Measurements from ENCODE around the gene JARID2. TPM values are rescaled to one million over a fixed set of nuclear protein-coding genes. Genes with fewer than 3 reads are reported as not detected.
A peak's percentile ranks its signal among the peaks of the same experiment; 100 is the strongest.

The JARID2 gene
- total and polyA plus RNA-seq, 2 of the 8 experiments (the other 6 are each of a cell fraction or from before 2014, with no cell fraction given), result 60.1 to 239 TPM

DNA sequence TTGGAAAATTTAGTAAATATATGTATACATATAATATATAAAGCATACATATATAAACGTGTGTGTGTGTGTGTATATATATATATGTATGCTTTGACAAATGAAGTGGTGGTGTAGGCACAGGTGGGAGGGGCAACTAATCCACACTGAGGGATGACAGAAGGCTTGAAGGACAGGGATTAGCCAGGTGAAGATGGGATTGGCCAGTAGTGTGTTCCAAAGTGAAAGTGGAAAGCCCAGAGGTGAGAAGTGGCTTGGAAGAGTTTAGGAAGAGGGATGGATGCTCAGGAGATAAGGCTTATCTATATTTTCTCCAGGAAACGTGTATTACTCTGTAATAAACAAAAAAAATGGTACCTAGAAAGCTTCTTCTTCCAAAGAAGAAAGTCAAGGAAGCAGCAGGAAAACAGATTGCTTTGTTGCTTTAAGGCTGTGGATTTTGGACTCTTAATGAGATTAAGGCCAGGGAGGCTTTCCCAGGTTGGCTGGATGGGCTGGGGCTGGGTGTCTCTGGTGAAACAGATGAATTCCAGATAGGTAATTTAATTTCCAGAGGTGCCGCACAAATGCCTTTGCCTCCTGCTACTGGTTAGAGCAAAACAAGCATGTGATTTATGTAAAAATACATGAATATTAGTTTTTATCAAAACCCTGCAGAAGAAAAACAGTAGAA is 63.9 kb downstream of the JARID2 start:
- H3K4me1 ChIP-seq (replicated peaks in 1 of 4; ENCODE audit: control insufficient read depth in 3 of 4, insufficient read depth in 4 of 4, low read length in 3 of 4), result peaks cover 15 to 40% (median 27%) of the 10 kb centered on the region in 4 experiments
- H3K79me1 ChIP-seq (ENCODE audit: low read depth, low read length), result no peaks in the 10 kb centered on the region
- H4K91ac ChIP-seq (replicated peaks; ENCODE audit: insufficient read length, low read length), result no peak overlapping the region
- H3K4me3 ChIP-seq (ENCODE audit: extremely low read depth in 1 of 4, insufficient read depth in 2 of 4, low read depth in 3 of 4, low read length in 4 of 4), result no peak overlapping the region
- TF ChIP-seq POLR2AphosphoS5 (IDR thresholded peaks at IDR 0.05; ENCODE audit: low read depth, low read length) (no peak), SIN3A (conservative IDR thresholded peaks at IDR 0.05 in 1 of 2, IDR thresholded peaks at IDR 0.05 in 1 of 2; ENCODE audit: low read depth in 1 of 2, low read length in 2 of 2) (no peak), CTCF (IDR thresholded peaks at IDR 0.05; ENCODE audit: control extremely low read depth in 1 of 3, insufficient read depth in 1 of 3, low read depth in 1 of 3, low read length in 3 of 3) (no peak)
- TF ChIP-seq, protein P1, sequence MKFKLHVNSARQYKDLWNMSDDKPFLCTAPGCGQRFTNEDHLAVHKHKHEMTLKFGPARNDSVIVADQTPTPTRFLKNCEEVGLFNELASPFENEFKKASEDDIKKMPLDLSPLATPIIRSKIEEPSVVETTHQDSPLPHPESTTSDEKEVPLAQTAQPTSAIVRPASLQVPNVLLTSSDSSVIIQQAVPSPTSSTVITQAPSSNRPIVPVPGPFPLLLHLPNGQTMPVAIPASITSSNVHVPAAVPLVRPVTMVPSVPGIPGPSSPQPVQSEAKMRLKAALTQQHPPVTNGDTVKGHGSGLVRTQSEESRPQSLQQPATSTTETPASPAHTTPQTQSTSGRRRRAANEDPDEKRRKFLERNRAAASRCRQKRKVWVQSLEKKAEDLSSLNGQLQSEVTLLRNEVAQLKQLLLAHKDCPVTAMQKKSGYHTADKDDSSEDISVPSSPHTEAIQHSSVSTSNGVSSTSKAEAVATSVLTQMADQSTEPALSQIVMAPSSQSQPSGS (IDR thresholded peaks at IDR 0.05; ENCODE audit: low read length), result no peak
- WGBS, 2 experiments (ENCODE audit: extremely low coverage in 1 of 2, insufficient coverage in 1 of 2, insufficient read length in 1 of 2, insufficient replicate concordance in 2 of 2, low coverage in 1 of 2, low lambda C conversion rate in 2 of 2, missing lambda C conversion rate in 1 of 2), result 87% methylated on average over 3 of the region's 3 CpGs; no CpG with 5 or more reads in 1 of the 2 experiments
- H2BK12ac ChIP-seq (ENCODE audit: low read depth, low read length), result no peak overlapping the region
- peaks cover 92 to 100% of the 10 kb centered on the region in 2 experiments for H3K79me2 ChIP-seq (ENCODE audit: control insufficient read depth in 1 of 2, insufficient read depth in 2 of 2, low read length in 2 of 2)
- H4K8ac ChIP-seq (ENCODE audit: extremely low read depth, insufficient read depth, low read length), result no peak overlapping the region
- no peak overlapping the region for H3K14ac ChIP-seq (ENCODE audit: insufficient read length)
- no peak overlapping the region for H2BK120ac ChIP-seq (replicated peaks; ENCODE audit: low read depth, low read length)
- no peak overlapping the region for H4K5ac ChIP-seq (ENCODE audit: insufficient read length, low read depth, low read length)
- H2BK20ac ChIP-seq (ENCODE audit: low read length), result no peak overlapping the region
- no peak overlapping the region for H3K18ac ChIP-seq (ENCODE audit: extremely low read depth, low read length)
- H3K9me3 ChIP-seq (ENCODE audit: insufficient read depth in 2 of 2, low read depth in 1 of 2, low read length in 1 of 2), result no peaks in the 10 kb centered on the region
- FAIRE-seq (no peak), DNase-seq (ENCODE audit: low read depth in 1 of 2, low spot score in 2 of 2) (peak in 1 of 2 experiments; percentile 29)
- H3K27me3 ChIP-seq (replicated peaks in 1 of 4; ENCODE audit: control insufficient read depth in 3 of 4, extremely low read depth in 1 of 4, insufficient read depth in 3 of 4, low read length in 3 of 4), result no peaks in the 10 kb centered on the region
- CTCF ChIA-PET (ENCODE audit: partially characterized antibody), result no interaction called here
- peaks cover 62 to 73% of the 10 kb centered on the region in 2 experiments for H4K20me1 ChIP-seq (replicated peaks in 1 of 2; ENCODE audit: control insufficient read depth in 1 of 2, insufficient read depth in 2 of 2, low read length in 2 of 2)
- H3K4ac ChIP-seq (replicated peaks; ENCODE audit: insufficient read length, low read depth, low read length), result no peak overlapping the region
- H3K56ac ChIP-seq (replicated peaks; ENCODE audit: insufficient read length, low read depth, low read length), result no peak overlapping the region
- H3K23me2 ChIP-seq (ENCODE audit: low read depth, low read length), result no peaks in the 10 kb centered on the region
- no peak overlapping the region for H2AFZ ChIP-seq (ENCODE audit: low read length)
- H2BK5ac ChIP-seq (ENCODE audit: low read depth, low read length), result no peak overlapping the region
- H3K9ac ChIP-seq (replicated peaks in 1 of 4; ENCODE audit: extremely low read depth in 1 of 4, low read depth in 3 of 4, low read length in 3 of 4), result no peak overlapping the region
- no peak overlapping the region for H2AK5ac ChIP-seq (ENCODE audit: low read depth, low read length)
- no peak overlapping the region for H3K23ac ChIP-seq (ENCODE audit: insufficient read length)
- POLR2A ChIA-PET (ENCODE audit: partially characterized antibody), result no interaction called here
- H3K36me3 ChIP-seq (ENCODE audit: control insufficient read depth in 2 of 4, insufficient read depth in 4 of 4, low read length in 3 of 4), result peaks cover 0 to 4% (median 0%) of the 10 kb centered on the region in 4 experiments; a peak in 1 of 8 replicates
- no peak overlapping the region for H3K4me2 ChIP-seq (ENCODE audit: insufficient read depth in 1 of 2, low read depth in 2 of 2, low read length in 2 of 2)
- H2BK15ac ChIP-seq (ENCODE audit: low read length), result no peak overlapping the region
- H3K27ac ChIP-seq (ENCODE audit: low read depth, low read length), result no peak overlapping the region
